ENCODE data around the gene SNCAIP. TPM values are rescaled to one million over a fixed set of nuclear protein-coding genes. Genes with fewer than 3 reads are reported as not detected.

SNCAIP gene
- total RNA-seq, 1 experiment from 2014 or later: 1.2 TPM

- Mint-ChIP-seq H3K36me3 (ENCODE audit: insufficient read depth, unreplicated experiment) (no peaks in the 10 kb centered on the region), H3K4me1 (ENCODE audit: low read depth, unreplicated experiment) (peaks cover 30% of the 10 kb centered on the region), H3K4me3 (ENCODE audit: unreplicated experiment) (no peak overlapping the region), H3K27me3 (ENCODE audit: insufficient read depth, unreplicated experiment) (no peaks in the 10 kb centered on the region), H3K9me3 (ENCODE audit: unreplicated experiment) (no peaks in the 10 kb centered on the region), H3K27ac (ENCODE audit: unreplicated experiment) (no peak overlapping the region)
- no peak for DNase-seq
- Histone ChIP-seq H3K4me1 (peaks cover 31% of the 10 kb centered on the region), H3K4me3 (ENCODE audit: low read depth, low read length) (no peak overlapping the region), H3K9me3 (no peaks in the 10 kb centered on the region), H3K27me3 (replicated peaks; ENCODE audit: control insufficient read depth, insufficient read depth, low read length) (no peaks in the 10 kb centered on the region), H3K36me3 (ENCODE audit: control insufficient read depth, insufficient read depth, low read length) (no peaks in the 10 kb centered on the region)
- intact Hi-C loops (cut with micrococcal nuclease; ENCODE audit: unreplicated experiment): loop anchor here (5.0 kb wide), 1 partner anchor 157 kb away; no protein-coding TSS in a partner anchor
- TF ChIP-seq CTCF (IDR thresholded peaks at IDR 0.05; ENCODE audit: insufficient read depth in 1 of 2, low read depth in 1 of 2, low read length in 1 of 2, severe bottlenecking in 1 of 2, unreplicated experiment in 1 of 2): no peak
- POLR2A ChIA-PET: no interaction called here
- CTCF ChIA-PET: no interaction called here
- no TSS peak for BruUV-seq (replicated peaks)
These were observed 42.3 kb downstream of the SNCAIP start for GRCh38 chr5:122354293-122354692.

- H3K4me3 ChIP-seq (ENCODE audit: low read depth, low read length): no peak overlapping the region
- TF ChIP-seq CTCF (IDR thresholded peaks at IDR 0.05; ENCODE audit: insufficient read depth in 1 of 2, low read depth in 1 of 2, low read length in 1 of 2, severe bottlenecking in 1 of 2, unreplicated experiment in 1 of 2): no peak
- intact Hi-C loops (cut with micrococcal nuclease; ENCODE audit: unreplicated experiment): no loop called here
- Mint-ChIP-seq H3K36me3 (ENCODE audit: insufficient read depth, unreplicated experiment) (no peaks in the 10 kb centered on the region), H3K27ac (ENCODE audit: unreplicated experiment) (no peak overlapping the region), H3K9me3 (ENCODE audit: unreplicated experiment) (no peaks in the 10 kb centered on the region), H3K27me3 (ENCODE audit: insufficient read depth, unreplicated experiment) (no peaks in the 10 kb centered on the region), H3K4me1 (ENCODE audit: low read depth, unreplicated experiment) (peaks cover 29% of the 10 kb centered on the region), H3K4me3 (ENCODE audit: unreplicated experiment) (no peak overlapping the region)
- ChIA-PET CTCF (no interaction called here), POLR2A (no interaction called here)
- H3K36me3 ChIP-seq (ENCODE audit: control insufficient read depth, insufficient read depth, low read length): no peaks in the 10 kb centered on the region
- peaks cover 31% of the 10 kb centered on the region for H3K4me1 ChIP-seq
- no peak for DNase-seq
- H3K9me3 ChIP-seq: no peaks in the 10 kb centered on the region
- no peaks in the 10 kb centered on the region for H3K27me3 ChIP-seq (replicated peaks; ENCODE audit: control insufficient read depth, insufficient read depth, low read length)
- BruUV-seq (replicated peaks): no TSS peak
These were observed 43.3 kb downstream of the SNCAIP start for GRCh38 chr5:122355324-122355723.

- Histone ChIP-seq H3K9me3 (no peaks in the 10 kb centered on the region), H3K36me3 (ENCODE audit: control insufficient read depth, insufficient read depth, low read length) (no peaks in the 10 kb centered on the region), H3K4me3 (ENCODE audit: low read depth, low read length) (no peak overlapping the region), H3K27me3 (replicated peaks; ENCODE audit: control insufficient read depth, insufficient read depth, low read length) (no peaks in the 10 kb centered on the region), H3K4me1 (peaks cover 27% of the 10 kb centered on the region)
- no peak for TF ChIP-seq CTCF (IDR thresholded peaks at IDR 0.05; ENCODE audit: insufficient read depth in 1 of 2, low read depth in 1 of 2, low read length in 1 of 2, severe bottlenecking in 1 of 2, unreplicated experiment in 1 of 2)
- BruUV-seq (replicated peaks): no TSS peak
- H3K4me3 Mint-ChIP-seq (ENCODE audit: unreplicated experiment): no peak overlapping the region
- H3K4me1 Mint-ChIP-seq (ENCODE audit: low read depth, unreplicated experiment): peaks cover 16% of the 10 kb centered on the region
- no peaks in the 10 kb centered on the region for H3K27me3 Mint-ChIP-seq (ENCODE audit: insufficient read depth, unreplicated experiment)
- intact Hi-C loops (cut with micrococcal nuclease; ENCODE audit: unreplicated experiment): no loop called here
- ChIA-PET CTCF (no interaction called here), POLR2A (no interaction called here)
- H3K27ac Mint-ChIP-seq (ENCODE audit: unreplicated experiment): no peak overlapping the region
- no peaks in the 10 kb centered on the region for H3K36me3 Mint-ChIP-seq (ENCODE audit: insufficient read depth, unreplicated experiment)
- H3K9me3 Mint-ChIP-seq (ENCODE audit: unreplicated experiment): no peaks in the 10 kb centered on the region
- no peak for DNase-seq
These were observed 44.8 kb downstream of the SNCAIP start for GRCh38 chr5:122356855-122357254.

Data from Caco-2 (cell line).